HepG2 (cell line): ENCODE measurements around the gene TPRN.

ENCODE experiments used
- HOXA3 ChIP-seq: sonication (generic); formaldehyde crosslinking; IDR thresholded peaks from 2 replicates; pipeline ENCODE4 v1.5.0; 2020; ENCODE audit warnings: missing genetic modification reagents
- SNRNP70 ChIP-seq: fragments of 200-400 bp; formaldehyde crosslinking; IDR thresholded peaks from 2 replicates; pipeline ENCODE4 v1.6.1; 2017; ENCODE audit warnings: mild to moderate bottlenecking, low read depth, low read length, moderate library complexity
- SPEN ChIP-seq: sonication (generic); formaldehyde crosslinking; IDR thresholded peaks from 2 replicates; pipeline ENCODE4 v1.5.1; 2020; ENCODE audit warnings: low read depth, mild to moderate bottlenecking, missing genetic modification reagents
- ZNF552 ChIP-seq: sonication (generic); formaldehyde crosslinking; IDR thresholded peaks from 2 replicates; pipeline ENCODE4 v1.9.0; 2022; ENCODE audit warnings: missing genetic modification reagents, mild to moderate bottlenecking, borderline replicate concordance
- ZSCAN22 ChIP-seq: sonication (generic); formaldehyde crosslinking; IDR thresholded peaks from 2 replicates; pipeline ENCODE4 v1.4.0; 2020; ENCODE audit warnings: mild to moderate bottlenecking, missing genetic modification reagents
- TF ChIP-seq, protein P1 (sequence below): sonication (generic); formaldehyde crosslinking; IDR thresholded peaks from 2 replicates; pipeline ENCODE4 v1.5.0; 2020; ENCODE audit warnings: mild to moderate bottlenecking, missing genetic modification reagents, moderate library complexity
- TF ChIP-seq, protein P2 (sequence below), 2 experiments: IDR thresholded peaks; 2 replicates each; pipeline ENCODE4 v1.6.1; 2011 to 2012; ENCODE audit warnings: low read length in 2 of 2, borderline replicate concordance in 1 of 2, low read depth in 1 of 2, mild to moderate bottlenecking in 1 of 2, moderate library complexity in 1 of 2

GRCh38 chr9:137221095-137221505 is 20.6 kb upstream of the TPRN start:
- no peak for TF ChIP-seq HOXA3 (CRISPR knock-in tag)
- no peak for TF ChIP-seq ZSCAN22 (CRISPR knock-in tag)
- no peak for TF ChIP-seq SPEN (CRISPR knock-in tag)
- TF ChIP-seq ZNF552 (CRISPR knock-in tag) = no peak
- TF ChIP-seq, protein P1, sequence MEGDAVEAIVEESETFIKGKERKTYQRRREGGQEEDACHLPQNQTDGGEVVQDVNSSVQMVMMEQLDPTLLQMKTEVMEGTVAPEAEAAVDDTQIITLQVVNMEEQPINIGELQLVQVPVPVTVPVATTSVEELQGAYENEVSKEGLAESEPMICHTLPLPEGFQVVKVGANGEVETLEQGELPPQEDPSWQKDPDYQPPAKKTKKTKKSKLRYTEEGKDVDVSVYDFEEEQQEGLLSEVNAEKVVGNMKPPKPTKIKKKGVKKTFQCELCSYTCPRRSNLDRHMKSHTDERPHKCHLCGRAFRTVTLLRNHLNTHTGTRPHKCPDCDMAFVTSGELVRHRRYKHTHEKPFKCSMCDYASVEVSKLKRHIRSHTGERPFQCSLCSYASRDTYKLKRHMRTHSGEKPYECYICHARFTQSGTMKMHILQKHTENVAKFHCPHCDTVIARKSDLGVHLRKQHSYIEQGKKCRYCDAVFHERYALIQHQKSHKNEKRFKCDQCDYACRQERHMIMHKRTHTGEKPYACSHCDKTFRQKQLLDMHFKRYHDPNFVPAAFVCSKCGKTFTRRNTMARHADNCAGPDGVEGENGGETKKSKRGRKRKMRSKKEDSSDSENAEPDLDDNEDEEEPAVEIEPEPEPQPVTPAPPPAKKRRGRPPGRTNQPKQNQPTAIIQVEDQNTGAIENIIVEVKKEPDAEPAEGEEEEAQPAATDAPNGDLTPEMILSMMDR = no peak
- TF ChIP-seq, protein P2, sequence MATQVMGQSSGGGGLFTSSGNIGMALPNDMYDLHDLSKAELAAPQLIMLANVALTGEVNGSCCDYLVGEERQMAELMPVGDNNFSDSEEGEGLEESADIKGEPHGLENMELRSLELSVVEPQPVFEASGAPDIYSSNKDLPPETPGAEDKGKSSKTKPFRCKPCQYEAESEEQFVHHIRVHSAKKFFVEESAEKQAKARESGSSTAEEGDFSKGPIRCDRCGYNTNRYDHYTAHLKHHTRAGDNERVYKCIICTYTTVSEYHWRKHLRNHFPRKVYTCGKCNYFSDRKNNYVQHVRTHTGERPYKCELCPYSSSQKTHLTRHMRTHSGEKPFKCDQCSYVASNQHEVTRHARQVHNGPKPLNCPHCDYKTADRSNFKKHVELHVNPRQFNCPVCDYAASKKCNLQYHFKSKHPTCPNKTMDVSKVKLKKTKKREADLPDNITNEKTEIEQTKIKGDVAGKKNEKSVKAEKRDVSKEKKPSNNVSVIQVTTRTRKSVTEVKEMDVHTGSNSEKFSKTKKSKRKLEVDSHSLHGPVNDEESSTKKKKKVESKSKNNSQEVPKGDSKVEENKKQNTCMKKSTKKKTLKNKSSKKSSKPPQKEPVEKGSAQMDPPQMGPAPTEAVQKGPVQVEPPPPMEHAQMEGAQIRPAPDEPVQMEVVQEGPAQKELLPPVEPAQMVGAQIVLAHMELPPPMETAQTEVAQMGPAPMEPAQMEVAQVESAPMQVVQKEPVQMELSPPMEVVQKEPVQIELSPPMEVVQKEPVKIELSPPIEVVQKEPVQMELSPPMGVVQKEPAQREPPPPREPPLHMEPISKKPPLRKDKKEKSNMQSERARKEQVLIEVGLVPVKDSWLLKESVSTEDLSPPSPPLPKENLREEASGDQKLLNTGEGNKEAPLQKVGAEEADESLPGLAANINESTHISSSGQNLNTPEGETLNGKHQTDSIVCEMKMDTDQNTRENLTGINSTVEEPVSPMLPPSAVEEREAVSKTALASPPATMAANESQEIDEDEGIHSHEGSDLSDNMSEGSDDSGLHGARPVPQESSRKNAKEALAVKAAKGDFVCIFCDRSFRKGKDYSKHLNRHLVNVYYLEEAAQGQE (IDR thresholded peaks at IDR 0.05; ENCODE audit: borderline replicate concordance in 1 of 2, low read depth in 1 of 2, low read length in 2 of 2) = no peak
- no peak for TF ChIP-seq SNRNP70
